NCI-H774 (cell line): ENCODE measurements around the gene KLHL7.
"Not testable (repeated sequence)": the region's sequence is repeated elsewhere in the genome, so short reads cannot be mapped to it uniquely, and the experiment has no call there.

ENCODE experiments used
- DNase-seq: peaks from one replicate; lab custom pipeline; 2025; lab: John Stamatoyannopoulos, UW

The KLHL7 gene

DNA sequence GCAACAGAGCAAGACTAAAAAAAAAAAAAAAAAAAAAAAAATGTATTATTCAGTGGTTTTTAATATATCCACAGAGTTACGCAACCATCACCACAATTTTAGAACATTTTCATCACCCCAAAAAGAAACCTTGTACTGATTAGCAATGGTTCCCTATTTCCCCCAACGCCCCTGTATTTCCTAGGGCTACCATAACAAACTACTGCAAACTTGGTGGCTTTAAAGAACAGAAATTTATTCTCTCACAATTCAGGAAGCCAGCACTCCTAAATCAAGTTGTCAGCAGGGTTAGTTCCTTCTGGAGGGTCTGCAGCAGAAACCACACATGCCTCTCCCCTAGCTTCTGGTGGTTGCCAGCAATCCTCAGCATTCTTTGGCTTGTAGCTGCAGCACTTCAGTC is 70.4 kb downstream of the KLHL7 start:
- DNase-seq, result no peak

DNA sequence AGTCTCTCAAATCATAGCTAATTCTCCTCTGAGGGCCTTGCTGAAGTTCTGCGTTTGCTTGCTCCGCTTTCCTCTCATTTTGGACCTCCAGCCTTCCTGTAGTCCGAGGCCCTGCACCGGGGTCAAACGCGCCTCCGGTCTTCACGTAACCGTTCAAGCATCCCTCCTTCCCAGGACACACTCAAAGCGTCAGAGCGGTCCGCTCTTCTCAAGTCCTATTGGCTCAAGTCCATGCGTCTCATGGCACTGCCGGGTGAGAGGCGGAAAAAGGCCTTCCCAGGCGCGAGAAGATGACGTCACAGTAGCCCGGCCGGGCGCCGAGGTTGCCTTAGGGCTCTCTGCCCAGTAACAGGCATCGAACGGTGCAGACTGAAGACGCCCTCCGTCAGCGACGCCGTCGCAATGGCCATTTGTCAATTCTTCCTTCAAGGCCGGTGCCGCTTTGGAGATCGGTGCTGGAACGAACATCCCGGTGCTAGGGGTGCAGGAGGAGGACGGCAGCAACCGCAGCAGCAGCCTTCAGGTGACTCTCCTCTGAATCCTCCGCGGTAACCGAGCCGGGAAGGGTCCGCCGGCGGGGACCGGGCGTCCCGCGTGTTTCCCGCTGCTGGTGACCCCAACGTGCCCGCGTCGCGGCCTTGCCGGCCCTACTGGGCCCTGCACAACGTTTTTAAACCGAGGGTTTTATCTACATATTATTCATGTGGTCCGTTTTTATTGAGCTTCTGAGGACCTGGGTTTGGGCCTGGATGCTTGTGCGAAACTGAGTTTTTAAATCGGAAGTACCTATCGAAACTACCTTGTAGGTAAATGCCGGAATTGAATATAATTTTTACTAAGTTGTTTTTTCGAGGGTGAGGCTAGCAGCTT is 76.3 kb downstream of the KLHL7 start, which contains the start of gene NUP42:
Gene NUP42 (plus strand): TSS at position 365 of the 870 bp plus-strand sequence. CDS start 38 bp downstream, at position 403.
- DNase-seq, result peak; percentile 98

GRCh38 chr7:23183279-23184012 is 77.9 kb downstream of the KLHL7 start:
- DNase-seq, result no peak

- DNase-seq, result no peak
Observed at GRCh38 chr7:23184291-23184690, 78.7 kb downstream of the KLHL7 start.

- no peak for DNase-seq
Observed at GRCh38 chr7:23184709-23185359, 79.2 kb downstream of the KLHL7 start.

- DNase-seq, result no peak
Observed at GRCh38 chr7:23185980-23186379, 80.4 kb downstream of the KLHL7 start.

- DNase-seq, result no peak
Observed at GRCh38 chr7:23191022-23191421, 85.4 kb downstream of the KLHL7 start.

GRCh38 chr7:23193650-23194227 is 88.2 kb downstream of the KLHL7 start:
- DNase-seq, result not testable (repeated sequence)

DNA sequence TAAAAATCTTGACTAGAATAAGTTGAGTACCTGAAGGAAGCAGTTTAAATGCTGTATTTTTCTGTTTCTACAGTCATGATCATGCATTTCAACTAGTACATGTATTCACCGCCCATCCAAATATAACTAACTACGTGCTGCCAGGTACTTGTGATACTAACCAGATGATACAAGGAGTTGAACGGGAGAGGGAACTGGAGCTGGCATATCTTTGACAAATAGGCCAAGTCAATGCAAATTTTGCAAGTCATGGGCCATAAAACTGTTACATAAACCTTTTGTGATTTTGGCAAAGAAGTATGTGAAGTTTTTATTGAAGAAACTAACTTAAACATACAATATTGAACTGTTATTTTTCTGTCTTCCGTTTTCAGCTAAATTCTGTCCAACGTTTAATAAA is 90.7 kb downstream of the KLHL7 start:
- DNase-seq, result no peak

- DNase-seq, result not testable (repeated sequence)
Observed at GRCh38 chr7:23197745-23198144, 92.2 kb downstream of the KLHL7 start.

GRCh38 chr7:23200331-23200730 is 94.7 kb downstream of the KLHL7 start:
- DNase-seq, result no peak

GRCh38 chr7:23204241-23204640 is 98.7 kb downstream of the KLHL7 start:
- DNase-seq, result no peak

GRCh38 chr7:23205577-23205908 is 100.0 kb downstream of the KLHL7 start:
- DNase-seq, result no peak

DNA sequence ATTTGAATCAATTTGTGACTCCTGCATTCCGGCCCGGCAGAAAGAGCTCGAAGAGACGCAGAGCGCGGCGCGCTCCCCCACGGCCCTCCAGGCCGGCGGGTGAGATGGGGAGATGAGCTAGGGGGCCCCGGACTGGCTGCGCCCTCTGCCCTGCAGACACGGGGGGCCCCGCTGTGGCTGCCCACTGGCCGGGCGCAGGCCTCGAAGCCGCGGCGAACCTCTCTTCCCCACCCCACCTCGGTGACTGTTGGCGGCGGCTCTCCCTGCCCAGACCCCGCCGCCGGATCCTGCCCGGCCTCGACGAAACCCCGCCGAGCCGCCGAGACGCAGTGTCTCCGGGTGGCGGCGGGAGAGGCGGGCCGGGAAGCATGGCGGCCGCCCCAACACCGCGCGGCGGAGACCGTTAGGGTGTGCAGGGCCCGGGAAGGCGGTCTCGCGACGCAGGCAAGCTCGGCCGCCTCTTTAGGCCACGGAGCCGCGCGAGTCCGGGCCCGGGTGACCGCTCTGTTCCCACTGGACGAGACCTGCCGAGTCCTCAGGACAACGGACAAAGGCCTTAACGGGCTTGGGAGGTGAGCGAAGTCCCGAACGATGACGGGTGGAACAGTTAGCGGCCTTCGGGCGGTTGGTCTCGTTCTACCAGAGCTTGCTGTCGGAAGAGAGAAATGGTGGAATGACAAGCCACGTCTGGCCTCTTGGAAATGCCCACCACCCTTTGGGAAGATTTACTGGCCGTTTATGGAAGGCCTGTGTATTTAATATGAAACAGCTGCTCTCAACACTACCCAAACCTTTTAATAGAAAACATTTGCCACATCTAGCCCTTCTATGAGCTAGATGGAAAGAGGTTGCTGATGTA is 100.6 kb downstream of the KLHL7 start:
- no peak for DNase-seq

- DNase-seq, result peak; percentile 9
Observed at GRCh38 chr7:23207021-23207420, 101.4 kb downstream of the KLHL7 start.

DNA sequence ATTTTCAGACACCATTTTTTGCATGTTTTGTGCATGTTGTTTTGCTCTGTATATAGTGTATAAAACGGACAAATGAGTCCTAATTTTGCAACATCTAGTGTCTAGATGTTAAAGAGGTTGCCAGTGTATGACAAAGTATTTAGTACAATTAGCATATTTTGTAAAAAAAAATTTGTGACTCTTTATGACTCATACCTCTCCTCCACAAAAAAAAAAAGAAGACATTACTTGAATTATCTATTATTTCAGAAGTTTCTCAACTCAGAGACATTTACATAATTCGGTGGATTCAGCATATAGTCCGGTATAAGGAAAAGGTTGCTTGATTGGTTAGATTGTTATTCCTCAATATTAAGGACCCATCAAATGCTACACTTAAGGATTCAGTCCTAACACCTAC is 102.3 kb downstream of the KLHL7 start:
- DNase-seq, result no peak

GRCh38 chr7:23208316-23208715 is 102.7 kb downstream of the KLHL7 start:
- no peak for DNase-seq

GRCh38 chr7:23210506-23210905 is 104.9 kb downstream of the KLHL7 start:
- DNase-seq, result no peak

DNA sequence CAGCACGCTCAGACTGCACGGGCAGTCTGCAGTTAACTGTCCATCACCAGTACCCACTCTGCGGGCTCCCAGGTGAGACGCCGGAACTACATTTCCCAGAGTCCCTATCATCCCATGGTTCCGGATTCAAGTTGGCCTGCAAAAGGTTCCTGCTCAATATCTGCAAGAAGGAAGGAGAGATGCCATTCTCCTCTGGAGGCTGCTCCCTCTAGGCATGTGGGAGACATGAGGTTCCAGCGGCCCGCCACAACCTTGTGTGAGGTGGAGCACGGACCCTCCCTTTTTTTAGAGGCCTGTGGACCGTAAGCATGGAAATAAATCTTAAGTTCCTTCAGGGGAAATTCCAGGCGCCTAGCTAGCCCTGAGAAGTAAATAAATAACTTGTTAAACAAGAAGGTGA is 106.0 kb downstream of the KLHL7 start:
- no peak for DNase-seq

GRCh38 chr7:23212395-23212794 is 106.8 kb downstream of the KLHL7 start:
- DNase-seq, result no peak

DNA sequence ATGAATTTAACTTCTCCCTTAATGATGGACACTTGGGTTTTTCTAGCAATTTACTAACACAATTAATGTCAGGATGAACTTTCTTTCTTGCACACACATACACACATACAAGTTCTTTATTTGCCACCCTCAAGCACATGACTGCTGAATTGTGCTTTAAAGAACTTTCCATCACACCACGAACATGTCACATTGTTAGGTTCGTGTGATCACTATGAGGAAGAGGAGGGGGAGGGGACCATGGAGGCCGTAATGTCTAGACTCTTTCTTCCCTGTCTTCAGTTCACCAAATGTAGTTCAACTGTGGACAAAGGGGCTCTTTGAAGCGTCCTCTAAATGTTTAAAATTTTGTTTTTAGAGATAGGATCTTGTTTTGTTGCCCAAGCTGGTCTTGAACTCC is 107.3 kb downstream of the KLHL7 start:
- DNase-seq, result no peak
